Endothelial cell of umbilical vein (primary cell): ENCODE data around the gene WFIKKN2. TPM values are rescaled to one million over a fixed set of nuclear protein-coding genes. Genes with fewer than 3 reads are reported as not detected.

ENCODE experiments used
- BruUV-seq: library from RNA; stranded (reverse); fragments of 400-500 nt; replicated peaks from 2 replicates; lab custom pipeline; 2021; lab: Mats Ljungman, UMichigan
- CTCF ChIA-PET: fragments of 300-600, 350-600 bp; sonication (Branson Sonifier 250); formaldehyde crosslinking; loops from one replicate; lab custom pipeline; 2021; ENCODE audit warnings: antibody characterized with exemption, inconsistent platforms; lab: Charles Lee
- POLR2A ChIA-PET: fragments of 300-600, 350-600 bp; sonication (Branson Sonifier 250); formaldehyde crosslinking; loops from one replicate; lab custom pipeline; 2021; ENCODE audit warnings: antibody characterized with exemption, inconsistent platforms; lab: Charles Lee
- DNase-seq: peaks from one replicate; pipeline ENCODE4 v3.0.0-alpha.2; 2011; ENCODE audit warnings: low read depth, low spot score
- FAIRE-seq: peaks from 2 replicates; lab custom pipeline; 2011; peaks lifted over from hg19 to GRCh38; lab: Jason Lieb, UNC
- H2AFZ ChIP-seq: 2 replicates; pipeline ENCODE4 v1.6.0; 2012; ENCODE audit warnings: low read depth, low read length, control low read depth, inconsistent platforms
- H3K27ac ChIP-seq: 2 replicates; pipeline ENCODE4 v1.5.1; 2011; ENCODE audit warnings: low read depth, mild to moderate bottlenecking, control low read depth, low read length, moderate library complexity; ENCODE audit not compliant: insufficient read depth
- H3K27me3 ChIP-seq, 2 experiments: 2 replicates each; pipeline versions ENCODE4 v1.6.0 to v1.6.1; 2011; ENCODE audit warnings: low read length in 2 of 2, mixed read lengths in 1 of 2; ENCODE audit not compliant: control insufficient read depth in 2 of 2, insufficient read depth in 2 of 2
- H3K36me3 ChIP-seq, 2 experiments: 2 replicates in 1 of 2; 3 replicates in 1 of 2; pipeline ENCODE4 v1.5.1; 2011; ENCODE audit warnings: low read length in 2 of 2, mild to moderate bottlenecking in 1 of 2, moderate library complexity in 1 of 2; ENCODE audit not compliant: control insufficient read depth in 2 of 2, insufficient read depth in 2 of 2; ENCODE audit errors: extremely low read depth in 1 of 2
- H3K4me1 ChIP-seq: 3 replicates; pipeline ENCODE4 v1.5.1; 2011; ENCODE audit warnings: mild to moderate bottlenecking, low read length; ENCODE audit not compliant: control insufficient read depth, insufficient read depth; ENCODE audit errors: extremely low read depth
- H3K4me2 ChIP-seq: 2 replicates; pipeline ENCODE4 v1.6.1; 2011; ENCODE audit warnings: low read length, control low read depth, mixed read lengths; ENCODE audit not compliant: insufficient read depth
- H3K4me3 ChIP-seq, 3 experiments: fragments of 200-600 bp in 1 of 3; sonication (generic), shearing (Covaris generic) in 1 of 3; replicated peaks in 1 of 3; 2 replicates each; pipeline ENCODE4 v1.5.1; 2011 to 2016; ENCODE audit warnings: control low read depth in 3 of 3, low read length in 3 of 3, mild to moderate bottlenecking in 2 of 3, inconsistent platforms in 1 of 3, low read depth in 1 of 3, moderate library complexity in 1 of 3; ENCODE audit not compliant: insufficient read depth in 1 of 3
- H3K79me2 ChIP-seq: 2 replicates; pipeline ENCODE4 v1.6.0; 2012; ENCODE audit warnings: low read length, inconsistent platforms; ENCODE audit not compliant: control insufficient read depth, insufficient read depth
- H3K9ac ChIP-seq: replicated peaks from 2 replicates; pipeline ENCODE3; 2011; ENCODE audit warnings: low read length, control low read depth; ENCODE audit not compliant: insufficient read depth; ENCODE audit errors: extremely low read depth
- H3K9me1 ChIP-seq: replicated peaks from 3 replicates; pipeline ENCODE4 v1.6.0; 2011; ENCODE audit warnings: mild to moderate bottlenecking, low read length; ENCODE audit not compliant: control insufficient read depth, insufficient read depth; ENCODE audit errors: extremely low read depth
- H3K9me3 ChIP-seq: replicated peaks from 2 replicates; pipeline ENCODE4 v1.5.1; 2012; ENCODE audit warnings: low read length, inconsistent platforms; ENCODE audit not compliant: control insufficient read depth, insufficient read depth
- H4K20me1 ChIP-seq: replicated peaks from 2 replicates; pipeline ENCODE3; 2011; ENCODE audit warnings: mild to moderate bottlenecking, low read length; ENCODE audit not compliant: control insufficient read depth, insufficient read depth; ENCODE audit errors: extremely low read depth
- CTCF ChIP-seq, 2 donors: IDR thresholded peaks; 1 replicate in 1 of 2; 2 replicates in 1 of 2; pipeline ENCODE4 v1.5.1; 2011; ENCODE audit warnings: low read length in 2 of 2, mild to moderate bottlenecking in 2 of 2, moderate library complexity in 2 of 2, control low read depth in 1 of 2, inconsistent platforms in 1 of 2, low read depth in 1 of 2; ENCODE audit not compliant: insufficient read depth in 1 of 2; ENCODE audit errors: extremely low read depth in 1 of 2
- EZH2 ChIP-seq: IDR thresholded peaks from 2 replicates; pipeline ENCODE4 v1.6.1; 2012; ENCODE audit warnings: borderline replicate concordance, low read depth, mild to moderate bottlenecking, moderate library complexity, low read length, inconsistent platforms; ENCODE audit not compliant: severe bottlenecking
- FOS ChIP-seq: IDR thresholded peaks from 2 replicates; pipeline ENCODE4 v1.6.1; 2011; ENCODE audit warnings: mild to moderate bottlenecking, low read length, moderate library complexity, borderline replicate concordance; ENCODE audit not compliant: insufficient read depth
- GATA2 ChIP-seq: IDR thresholded peaks from 2 replicates; pipeline ENCODE4 v1.7.0; 2011; ENCODE audit warnings: low read depth, mild to moderate bottlenecking, moderate library complexity, mixed read lengths, low read length; ENCODE audit not compliant: insufficient read length, insufficient read depth
- JUN ChIP-seq: IDR thresholded peaks from 2 replicates; pipeline ENCODE4 v1.6.1; 2011; ENCODE audit warnings: borderline replicate concordance, low read depth; ENCODE audit not compliant: insufficient read length, insufficient read depth
- MAX ChIP-seq: IDR thresholded peaks from 2 replicates; pipeline ENCODE4 v1.6.1; 2011; ENCODE audit not compliant: insufficient read depth, insufficient read length
- dilution Hi-C: fragments of 300-500 bp; cut with MboI; formaldehyde crosslinking; loops from one replicate; pipeline ENCODE4 v1.15.0; 2019; ENCODE audit warnings: low sequenced_read_pairs; ENCODE audit not compliant: extremely low pct_ligation_motif_present
- intact Hi-C: fragments of 100-400 bp; cut with micrococcal nuclease; formaldehyde crosslinking; loops from one replicate; pipeline ENCODE4 v1.10.0; 2022
- polyA plus RNA-seq, 4 experiments: library from polyadenylated mRNA; depleted of rRNA in 3 of 4; stranded (reverse) in 3 of 4; unstranded in 1 of 4; fragments of >200 nt; gene quantifications; 2 replicates each; pipeline versions ENCODE4 v1.2.1 to v1.2.3, GENCODE V29; 2011 to 2012; ENCODE audit warnings: missing spikeins in 1 of 4
- total RNA-seq: library from RNA; stranded (reverse); gene quantifications from 2 replicates; pipeline ENCODE4 v1.2.3, GENCODE V29; 2021

The WFIKKN2 gene
- total and polyA plus RNA-seq, 2 donors (not counting 3 experiments of a cell fraction or from before 2014, with no cell fraction given): 0.03 TPM; not detected in 1

GRCh38 chr17:50787106-50787505 is 48.3 kb upstream of the WFIKKN2 start:
- ChIA-PET CTCF (interaction anchor here (1.3 kb wide), 1 partner anchor 165 kb away, joined by 3 read pairs; no protein-coding TSS in a partner anchor), POLR2A (no interaction called here)
- no peak for TF ChIP-seq GATA2
- TF ChIP-seq FOS: no peak
- TF ChIP-seq CTCF (IDR thresholded peaks at IDR 0.05; ENCODE audit: extremely low read depth in 1 of 2, insufficient read depth in 1 of 2, low read depth in 1 of 2, low read length in 2 of 2): no peak
- TF ChIP-seq EZH2: no peak
- TF ChIP-seq JUN: no peak
- TF ChIP-seq MAX: no peak
- H3K27ac ChIP-seq: no peak overlapping the region
- H3K9me1 ChIP-seq: no peaks in the 10 kb centered on the region
- H3K9me3 ChIP-seq: no peaks in the 10 kb centered on the region
- DNase-seq (no peak), FAIRE-seq (no peak)
- H3K36me3 ChIP-seq: no peaks in the 10 kb centered on the region
- no peaks in the 10 kb centered on the region for H4K20me1 ChIP-seq
- intact Hi-C loops: no loop called here
- no peak overlapping the region for H3K9ac ChIP-seq
- no TSS peak for BruUV-seq
- dilution Hi-C loops: no loop called here
- no peaks in the 10 kb centered on the region for H3K79me2 ChIP-seq
- peaks cover 0 to 2% of the 10 kb centered on the region in 2 experiments for H3K27me3 ChIP-seq
- no peak overlapping the region for H3K4me2 ChIP-seq
- H3K4me1 ChIP-seq: no peaks in the 10 kb centered on the region
- H3K4me3 ChIP-seq: no peak overlapping the region
- peak overlapping the region; percentile 13 for H2AFZ ChIP-seq
